HG03025 (cell line): ENCODE results near the gene BHMT2.

Source experiments
- ATAC-seq: cut with Tn5 transposase; IDR thresholded peaks from one replicate; pipeline ENCODE4 v1.9.1; 2021; ENCODE audit warnings: mild to moderate bottlenecking, moderate library complexity; ENCODE audit not compliant: unreplicated experiment, low FRiP score

Gene BHMT2

GRCh38 chr5:79059674-79060073 is 9.9 kb upstream of the BHMT2 start:
- no peak for ATAC-seq

GRCh38 chr5:79062436-79062835 is 7.1 kb upstream of the BHMT2 start:
- no peak for ATAC-seq

- no peak for ATAC-seq
Measured at GRCh38 chr5:79070350-79070667, 742 bp downstream of the BHMT2 start.

DNA sequence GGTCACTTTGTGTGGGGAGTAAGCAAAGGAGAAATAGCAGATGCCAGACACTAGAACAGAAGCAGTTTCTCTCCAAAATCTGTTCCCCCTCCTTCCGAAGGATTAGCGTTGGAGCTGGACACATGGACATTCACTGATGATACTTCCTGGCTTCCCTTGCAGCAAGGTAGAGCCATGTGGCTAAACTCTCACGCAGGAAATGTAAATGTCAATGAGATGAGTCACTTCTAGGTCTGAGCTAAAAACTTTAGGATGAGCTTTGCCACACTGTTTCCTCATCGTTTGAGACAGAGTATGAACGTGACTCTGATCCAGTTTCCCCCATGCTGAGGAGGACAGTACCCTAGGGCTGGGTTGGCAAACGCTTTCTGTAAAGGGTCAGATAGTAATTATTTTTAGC is 5.1 kb downstream of the BHMT2 start:
- ATAC-seq = no peak

DNA sequence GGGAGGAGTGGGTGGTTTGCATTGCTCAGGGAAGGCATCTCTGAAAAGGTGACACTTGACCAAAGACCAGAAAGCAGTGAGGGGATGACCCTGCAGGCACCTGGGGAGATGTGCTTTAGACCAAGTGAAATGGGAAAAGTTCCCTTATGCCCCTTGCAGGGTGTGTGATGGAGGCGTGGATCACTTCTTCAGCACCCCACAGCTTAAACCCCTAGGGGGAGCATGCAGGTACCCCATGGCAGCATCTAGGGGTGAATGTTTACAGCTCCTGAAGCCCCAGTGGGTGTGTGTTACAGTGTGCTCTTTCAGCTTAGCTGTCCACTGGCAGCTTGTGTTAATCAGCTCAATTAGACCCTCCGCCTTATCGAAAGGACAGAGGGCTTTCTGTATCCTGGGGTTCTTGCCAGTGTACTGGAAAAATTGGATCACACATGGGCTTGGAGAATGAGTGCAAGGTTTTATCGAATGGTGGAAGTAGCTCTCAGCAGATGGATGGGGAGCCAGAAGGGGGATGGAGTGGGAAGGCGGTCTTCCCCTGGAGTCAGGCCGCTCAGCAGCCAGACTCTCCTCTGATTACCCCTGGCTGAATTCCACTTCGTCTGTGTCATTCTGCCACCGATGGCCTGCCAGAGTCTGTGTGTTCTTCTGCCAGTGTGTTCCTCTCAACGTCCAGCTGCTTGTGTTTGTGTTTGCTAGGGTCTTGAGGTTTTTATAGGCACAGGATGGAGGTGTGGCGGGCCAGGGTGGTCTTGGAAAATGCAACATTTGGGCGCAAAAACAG is 6.3 kb downstream of the BHMT2 start:
- ATAC-seq = no peak

DNA sequence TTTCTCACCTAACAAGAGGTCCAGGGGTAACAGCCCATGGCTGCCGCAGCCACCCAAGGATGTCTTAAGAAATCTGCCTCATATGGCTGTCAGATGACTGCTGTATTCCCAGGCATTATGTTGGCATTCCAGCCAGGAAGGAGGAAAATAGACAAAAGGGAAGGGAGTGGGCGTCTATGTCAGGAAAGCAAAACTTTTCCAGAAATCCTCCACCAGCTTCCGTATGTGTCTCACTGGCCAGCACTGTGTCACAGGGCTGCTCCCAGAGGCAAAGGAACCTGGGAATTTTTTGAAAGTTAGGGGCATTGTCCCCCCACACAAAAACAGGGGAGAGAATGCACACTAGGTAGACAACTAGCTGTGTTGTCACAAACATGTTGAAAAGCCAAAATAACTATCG is 7.3 kb downstream of the BHMT2 start:
- ATAC-seq = no peak

DNA sequence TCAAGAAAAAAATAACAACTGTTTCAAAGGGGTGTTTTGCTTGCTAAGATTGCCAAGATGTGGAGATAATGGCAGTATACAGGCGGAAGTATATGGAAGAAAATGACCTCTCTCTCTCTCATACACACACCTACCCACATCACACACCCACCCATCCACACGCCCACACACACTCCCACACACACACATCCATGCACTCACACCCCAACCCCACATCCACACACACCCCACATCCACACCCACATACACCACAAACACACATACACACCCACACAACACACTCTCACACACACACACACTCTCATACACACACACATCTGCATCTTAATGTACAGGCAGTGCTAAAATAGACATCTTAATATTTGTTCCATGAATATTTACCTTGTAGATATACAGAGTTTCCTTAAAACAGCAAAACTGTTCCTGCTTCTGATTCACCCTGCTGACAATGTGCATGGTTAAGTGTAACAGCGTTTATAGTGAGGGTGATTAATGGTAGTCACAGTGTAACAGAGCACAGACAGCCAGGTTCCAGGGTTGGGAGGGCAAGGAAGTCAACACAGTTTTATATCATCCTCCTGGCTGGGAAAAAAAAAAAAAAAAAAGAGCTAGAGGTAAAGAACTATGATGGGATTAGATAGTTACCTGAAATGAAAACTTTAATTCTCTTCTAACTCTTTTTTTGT is 8.3 kb downstream of the BHMT2 start:
- ATAC-seq = no peak

DNA sequence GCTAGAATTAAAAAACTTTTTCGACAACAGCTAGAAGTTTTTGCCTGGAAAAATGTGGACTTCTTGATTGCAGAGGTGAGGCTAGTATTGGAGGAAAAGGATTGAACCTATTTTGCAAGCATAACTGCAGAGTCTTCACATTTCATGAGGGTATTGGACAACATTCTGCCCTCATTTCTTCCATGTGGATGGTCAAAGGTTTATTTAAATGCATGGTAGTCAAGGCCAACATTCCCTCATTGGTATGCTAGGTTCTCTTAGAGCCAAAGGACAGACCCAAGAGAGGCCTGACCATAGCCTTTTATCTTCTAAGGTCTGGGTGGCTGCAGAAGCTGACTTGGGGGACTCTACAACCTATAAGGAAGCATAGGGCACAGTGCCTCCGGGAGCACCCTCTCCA is 11.2 kb downstream of the BHMT2 start:
- ATAC-seq = no peak

GRCh38 chr5:79081779-79082178 is 12.2 kb downstream of the BHMT2 start:
- ATAC-seq = no peak

DNA sequence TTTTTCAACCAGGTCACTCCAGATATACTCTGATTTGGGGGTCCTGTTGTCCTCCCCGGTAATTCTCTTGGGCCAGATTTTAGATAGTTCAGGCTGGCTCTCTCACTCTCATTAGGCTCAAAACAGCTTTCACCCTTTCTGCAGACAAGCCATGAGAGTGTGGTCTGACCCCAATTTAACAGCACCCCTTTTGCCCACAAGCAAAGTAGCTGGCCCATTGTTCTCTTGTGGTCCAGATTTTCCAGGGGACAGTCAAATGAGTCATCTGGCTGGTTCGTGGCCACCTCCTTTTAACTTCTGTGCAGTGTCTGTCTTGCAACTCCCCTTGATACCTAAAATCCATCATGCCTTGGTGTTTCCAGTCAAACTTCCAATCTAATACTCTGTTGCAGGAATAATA is 16.5 kb downstream of the BHMT2 start:
- no peak for ATAC-seq

DNA sequence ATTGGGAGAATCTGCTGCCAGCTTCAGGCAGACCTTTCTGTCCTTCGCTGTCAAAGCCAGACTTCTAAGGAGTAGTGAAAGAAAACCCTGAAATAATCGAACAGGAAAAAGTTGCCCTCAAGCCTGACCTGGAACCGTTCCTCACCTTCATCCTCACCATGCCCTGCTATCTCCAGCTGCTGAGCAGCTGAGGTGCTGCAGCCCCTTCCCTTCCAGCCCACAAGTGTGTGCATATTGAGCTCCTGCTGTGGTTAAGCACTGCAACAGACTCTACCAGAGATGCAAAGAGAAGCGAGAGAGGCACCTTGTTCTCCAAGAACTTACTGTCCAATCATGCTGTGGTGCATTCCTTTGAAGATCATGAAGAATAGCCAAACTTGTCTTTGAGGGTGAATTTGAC is 18.9 kb downstream of the BHMT2 start:
- no peak for ATAC-seq

DNA sequence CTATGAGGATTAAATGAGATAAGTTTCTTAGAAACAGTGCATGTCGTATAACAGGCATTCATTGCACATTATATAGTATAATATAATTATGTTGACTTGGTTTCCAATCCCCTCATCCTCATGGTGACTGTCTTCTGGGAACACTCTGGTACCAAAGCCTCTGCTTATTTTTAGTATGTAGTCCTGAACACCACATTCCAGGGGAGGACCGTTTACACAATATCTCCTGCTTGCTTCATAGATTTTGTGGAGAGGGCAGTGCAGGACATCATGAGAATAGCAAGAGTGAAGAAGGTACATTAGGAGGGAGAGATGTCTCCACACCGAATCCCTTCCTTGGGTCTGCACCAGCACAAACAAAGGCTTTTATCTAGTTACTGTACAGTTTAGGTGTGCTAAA is 21.5 kb downstream of the BHMT2 start:
- ATAC-seq = no peak

GRCh38 chr5:79093762-79094161 is 24.2 kb downstream of the BHMT2 start:
- ATAC-seq = no peak

DNA sequence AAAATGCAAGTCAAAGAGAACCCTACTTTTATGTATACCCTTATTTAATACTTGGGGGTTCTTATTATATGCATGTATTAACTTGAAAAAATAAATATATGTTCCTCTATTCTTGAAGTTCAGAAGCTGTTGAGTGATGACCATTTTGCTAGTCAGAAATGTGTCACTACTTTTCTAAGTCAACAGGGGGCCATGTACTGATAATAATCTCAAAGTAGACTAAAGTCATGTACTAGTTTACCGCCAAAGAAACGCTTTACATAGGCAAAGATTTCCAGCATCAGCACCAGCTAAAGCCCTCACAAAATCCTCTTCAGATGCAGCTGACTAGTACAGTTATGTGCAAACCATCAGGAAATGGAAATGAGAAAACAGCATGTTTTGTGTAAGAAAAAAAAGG is 36.3 kb downstream of the BHMT2 start:
- ATAC-seq = no peak

DNA sequence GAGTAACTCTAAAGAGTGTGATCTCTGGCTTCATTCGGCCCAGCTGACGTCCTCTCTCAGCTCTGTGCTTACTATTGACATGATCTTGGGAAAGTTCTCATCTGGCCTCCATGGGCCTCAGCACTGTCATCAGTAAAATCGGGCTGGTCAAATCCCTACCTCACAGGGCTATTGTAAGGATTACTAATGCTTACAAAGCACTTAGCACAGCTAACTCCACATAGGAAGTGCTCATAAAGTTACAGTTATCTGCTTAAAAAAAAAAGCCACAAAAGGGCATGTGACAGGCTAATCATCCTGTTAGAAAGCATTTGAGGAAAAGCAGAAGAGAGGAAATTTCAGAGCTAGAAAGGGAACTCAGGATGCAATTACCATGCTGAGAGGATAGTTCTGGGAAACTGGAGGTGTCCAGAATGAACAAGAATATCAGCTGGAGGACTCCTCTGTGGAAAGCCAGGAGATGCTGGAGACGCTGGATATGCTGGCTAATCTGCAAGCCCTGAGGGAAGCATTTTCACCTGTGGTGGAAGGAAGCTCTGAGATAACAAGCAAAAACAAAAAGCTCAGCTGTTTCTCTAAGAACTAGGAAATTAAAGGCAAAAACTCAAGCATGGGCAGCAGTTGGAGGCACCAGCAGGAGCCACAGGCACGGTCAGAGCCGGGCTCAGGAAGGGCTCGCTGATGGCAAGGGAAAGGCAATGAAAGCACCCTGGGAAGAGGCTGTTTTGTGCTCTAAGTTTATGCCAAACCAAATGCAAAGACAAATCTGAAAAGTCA is 37.6 kb downstream of the BHMT2 start:
- no peak for ATAC-seq

DNA sequence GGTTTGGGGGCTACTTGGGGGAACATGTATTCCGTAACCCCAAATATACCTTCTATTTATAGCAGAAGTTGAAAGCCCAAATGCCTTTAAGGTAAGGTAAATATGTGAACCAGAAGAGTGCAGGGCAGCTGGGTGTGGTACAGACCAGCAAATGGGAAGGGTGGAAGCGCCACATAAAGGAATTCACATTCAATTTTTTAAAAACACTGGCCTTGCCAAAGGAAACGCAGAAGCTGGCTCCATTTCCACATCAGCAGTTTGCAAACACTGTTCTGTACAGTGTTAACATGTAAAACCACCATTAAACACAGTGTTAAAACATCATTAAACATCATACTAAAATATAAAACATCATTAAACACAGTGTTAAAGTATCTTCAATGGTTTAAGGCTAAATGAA is 38.5 kb downstream of the BHMT2 start:
- ATAC-seq = no peak

DNA sequence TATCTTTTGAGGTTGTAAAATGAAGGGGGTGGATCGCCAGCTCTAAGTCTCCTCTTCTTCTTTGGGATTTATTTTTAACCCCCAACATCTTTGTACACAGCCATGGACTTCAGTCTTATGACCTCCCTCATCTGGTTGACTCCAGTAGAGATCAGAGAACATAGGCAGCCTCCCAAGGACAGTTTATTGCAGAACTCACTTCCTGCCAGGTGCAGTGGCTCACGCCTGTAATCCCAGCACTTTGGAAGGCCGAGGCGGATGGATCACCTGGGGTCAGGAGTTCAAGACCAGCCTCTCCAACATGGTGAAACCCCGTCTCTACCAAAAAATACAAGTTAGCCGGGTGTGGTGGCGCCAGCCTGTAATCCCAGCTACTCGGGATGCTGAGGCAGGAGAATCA is 39.2 kb downstream of the BHMT2 start:
- ATAC-seq = no peak

DNA sequence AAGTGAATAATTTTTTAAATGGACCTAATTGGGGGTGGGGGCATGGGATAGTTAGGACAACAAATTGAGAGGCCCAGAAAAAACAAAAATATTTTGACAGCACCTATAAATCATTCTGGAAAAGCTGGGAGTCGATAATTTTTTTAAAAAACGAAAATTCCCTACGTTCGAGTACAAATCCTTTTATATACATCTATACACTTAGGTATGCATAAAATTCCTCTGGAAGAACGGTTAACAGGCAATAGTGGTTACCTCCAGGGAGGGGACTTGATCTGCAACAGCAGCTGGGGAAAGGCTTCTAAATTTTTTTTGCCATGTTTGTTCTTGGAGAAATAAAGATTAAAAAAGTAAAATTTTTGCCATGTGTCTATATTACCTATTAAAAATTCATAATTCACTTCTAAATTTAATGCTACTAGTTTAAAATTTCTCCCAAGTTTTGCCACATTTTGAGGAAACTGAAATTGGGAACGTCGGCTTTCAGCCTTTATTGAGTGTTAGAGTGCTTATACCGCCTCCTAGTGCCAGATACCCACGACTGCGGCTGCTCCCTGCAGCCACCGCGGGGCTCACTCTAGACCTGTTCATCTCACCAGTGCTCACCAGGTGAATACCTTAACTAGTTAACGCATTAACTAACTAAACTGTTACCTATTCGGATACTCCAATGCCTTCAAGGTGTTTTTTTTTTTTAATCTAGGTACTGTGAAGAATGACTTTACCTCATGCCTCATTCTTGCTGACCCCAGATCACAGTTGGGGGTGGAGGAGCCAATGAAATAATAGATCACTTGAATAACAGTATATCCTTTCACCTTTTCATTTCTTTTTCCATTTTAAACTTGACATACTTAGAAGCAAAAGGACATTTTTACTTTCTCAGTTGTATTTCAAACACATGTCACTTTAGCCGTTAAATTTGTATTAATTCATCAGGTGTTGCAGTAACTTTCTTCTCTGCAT is 40.2 kb downstream of the BHMT2 start:
- ATAC-seq = no peak

DNA sequence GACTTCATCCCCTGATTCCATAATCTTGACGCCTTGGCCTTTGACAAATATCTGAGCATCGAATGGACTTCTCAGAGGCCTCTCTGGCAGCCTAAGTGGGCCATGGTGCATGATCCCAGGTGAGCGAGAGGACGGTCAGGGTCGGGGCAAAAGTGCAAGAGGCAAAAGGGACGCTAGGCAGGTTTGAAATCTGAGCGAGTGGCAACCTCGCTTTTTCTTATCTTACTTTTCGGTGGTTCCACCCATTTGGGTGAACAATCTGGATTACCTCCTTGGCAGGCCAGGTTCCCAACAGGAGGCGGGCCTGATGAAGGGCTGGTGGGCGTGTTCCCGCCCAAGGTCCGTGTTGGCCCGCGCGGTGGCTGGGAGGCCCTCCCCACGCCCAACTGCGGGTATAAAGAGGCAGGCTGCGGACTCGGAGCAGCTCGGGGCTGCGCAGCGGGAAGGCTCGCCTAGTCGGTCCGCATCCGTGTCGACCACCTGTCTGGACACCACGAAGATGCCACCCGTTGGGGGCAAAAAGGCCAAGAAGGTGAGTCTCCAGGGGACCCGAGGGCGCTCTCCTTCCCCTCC is 41.9 kb downstream of the BHMT2 start, which contains the start of gene BHMT:
TSS of gene BHMT (plus strand) at position 423 of the 573 bp plus-strand sequence. CDS start at position 500, 77 bp downstream.
- ATAC-seq = no peak
